BLaER1 (cell line): Measurements from ENCODE around the gene MKX.

Source experiments
- H3K27ac ChIP-seq: shearing (Covaris generic); formaldehyde crosslinking; 2 replicates; pipeline ENCODE4 v1.8.1; 2022
- H3K27me3 ChIP-seq: shearing (Covaris generic); formaldehyde crosslinking; 2 replicates; pipeline ENCODE4 v1.8.1; 2022
- H3K36me3 ChIP-seq: shearing (Covaris generic); formaldehyde crosslinking; 2 replicates; pipeline ENCODE4 v1.8.1; 2022
- H3K4me1 ChIP-seq: shearing (Covaris generic); formaldehyde crosslinking; 2 replicates; pipeline ENCODE4 v1.8.1; 2022
- H3K4me2 ChIP-seq: shearing (Covaris generic); formaldehyde crosslinking; 2 replicates; pipeline ENCODE4 v1.8.1; 2022
- H3K4me3 ChIP-seq: shearing (Covaris generic); formaldehyde crosslinking; 2 replicates; pipeline ENCODE4 v1.8.1; 2022
- H3K9ac ChIP-seq: shearing (Covaris generic); formaldehyde crosslinking; 2 replicates; pipeline ENCODE4 v1.8.1; 2022
- H3K9me3 ChIP-seq: shearing (Covaris generic); formaldehyde crosslinking; 2 replicates; pipeline ENCODE4 v1.8.1; 2022
- H4K20me1 ChIP-seq: shearing (Covaris generic); formaldehyde crosslinking; 2 replicates; pipeline ENCODE4 v1.8.1; 2022
- Cebpa-rat ChIP-seq: shearing (Covaris generic); IDR thresholded peaks from 2 replicates; pipeline ENCODE4 v1.8.1; 2022

Gene MKX

DNA sequence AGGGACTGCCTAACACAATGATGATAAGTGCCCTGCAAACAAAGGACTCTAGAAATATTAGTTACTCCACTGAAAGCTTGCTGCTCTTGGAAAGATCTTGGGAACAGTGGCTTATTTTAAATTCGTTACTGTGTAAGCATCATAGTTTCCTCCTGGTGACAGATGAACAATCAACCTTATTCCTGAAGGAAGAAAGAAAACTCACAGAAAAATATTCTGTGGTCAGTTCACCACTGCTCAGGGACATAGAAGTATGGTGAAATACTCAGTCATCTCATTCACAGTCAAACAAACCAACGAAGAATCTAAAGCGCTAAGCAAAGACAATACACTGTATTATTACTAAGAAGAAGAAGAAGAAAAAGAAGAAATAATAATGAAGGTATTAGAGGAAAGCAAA, 27.8 kb downstream of the MKX start:
- H3K4me3 ChIP-seq, result no peak overlapping the region
- H3K4me1 ChIP-seq, result peaks cover 95% of the 10 kb centered on the region
- no peak overlapping the region for H3K9ac ChIP-seq
- no peaks in the 10 kb centered on the region for H3K9me3 ChIP-seq
- H3K4me2 ChIP-seq, result peak overlapping the region; percentile 37
- H3K27me3 ChIP-seq, result no peaks in the 10 kb centered on the region
- no peaks in the 10 kb centered on the region for H4K20me1 ChIP-seq
- no peaks in the 10 kb centered on the region for H3K36me3 ChIP-seq
- TF ChIP-seq Cebpa-rat, result no peak
- peak overlapping the region; percentile 57; the same call in 1 of the 2 replicates for H3K27ac ChIP-seq

DNA sequence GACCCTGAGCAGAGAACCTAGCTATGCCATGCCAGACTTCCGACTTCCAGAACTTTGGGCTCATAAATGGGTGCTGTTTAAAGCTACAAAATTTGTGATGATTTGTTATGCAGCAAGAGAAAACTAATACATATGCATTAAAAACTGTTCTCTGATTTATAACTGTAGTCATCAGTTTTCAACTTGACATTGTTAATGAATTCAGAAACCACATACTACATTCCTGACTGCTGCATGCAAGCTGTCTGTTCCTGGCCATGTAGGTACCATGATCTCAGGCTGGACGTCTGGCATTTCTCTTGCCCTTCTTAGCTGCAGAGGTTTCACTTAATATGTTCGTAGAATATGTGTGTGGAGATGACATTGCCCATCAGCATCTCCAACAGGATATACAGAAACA, 28.4 kb downstream of the MKX start:
- no peak overlapping the region for H3K9ac ChIP-seq
- H3K27ac ChIP-seq, result peak overlapping the region; percentile 57; the same call in 1 of the 2 replicates
- no peaks in the 10 kb centered on the region for H3K9me3 ChIP-seq
- H3K4me2 ChIP-seq, result peak overlapping the region; percentile 37
- no peaks in the 10 kb centered on the region for H3K36me3 ChIP-seq
- TF ChIP-seq Cebpa-rat, result no peak
- H4K20me1 ChIP-seq, result no peaks in the 10 kb centered on the region
- H3K27me3 ChIP-seq, result no peaks in the 10 kb centered on the region
- no peak overlapping the region for H3K4me3 ChIP-seq
- H3K4me1 ChIP-seq, result peaks cover 89% of the 10 kb centered on the region

DNA sequence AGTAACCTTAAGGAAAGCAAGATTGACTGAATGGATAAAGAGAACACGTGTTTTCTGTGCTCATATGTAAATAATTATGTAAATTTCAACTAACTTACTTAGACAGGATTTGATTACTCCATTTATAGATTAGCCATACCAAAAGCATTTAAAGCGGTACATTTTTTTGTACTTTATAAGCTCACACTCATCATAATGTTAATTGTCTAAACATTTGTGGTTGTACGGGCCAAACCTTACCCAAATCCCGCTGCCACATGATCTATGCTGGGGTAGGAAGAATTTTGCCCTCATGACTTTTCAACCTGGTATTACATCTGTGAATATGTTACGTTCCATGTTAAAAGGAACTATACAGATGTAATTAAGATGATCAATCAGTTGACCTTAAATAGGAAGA, 29.1 kb downstream of the MKX start:
- H3K4me3 ChIP-seq, result no peak overlapping the region
- TF ChIP-seq Cebpa-rat, result no peak
- no peaks in the 10 kb centered on the region for H4K20me1 ChIP-seq
- H3K9me3 ChIP-seq, result no peaks in the 10 kb centered on the region
- peak overlapping the region; percentile 57; the same call in 1 of the 2 replicates for H3K27ac ChIP-seq
- no peaks in the 10 kb centered on the region for H3K27me3 ChIP-seq
- peak overlapping the region; percentile 37; the same call in 1 of the 2 replicates for H3K4me2 ChIP-seq
- H3K36me3 ChIP-seq, result no peaks in the 10 kb centered on the region
- H3K4me1 ChIP-seq, result peaks cover 82% of the 10 kb centered on the region
- no peak overlapping the region for H3K9ac ChIP-seq

DNA sequence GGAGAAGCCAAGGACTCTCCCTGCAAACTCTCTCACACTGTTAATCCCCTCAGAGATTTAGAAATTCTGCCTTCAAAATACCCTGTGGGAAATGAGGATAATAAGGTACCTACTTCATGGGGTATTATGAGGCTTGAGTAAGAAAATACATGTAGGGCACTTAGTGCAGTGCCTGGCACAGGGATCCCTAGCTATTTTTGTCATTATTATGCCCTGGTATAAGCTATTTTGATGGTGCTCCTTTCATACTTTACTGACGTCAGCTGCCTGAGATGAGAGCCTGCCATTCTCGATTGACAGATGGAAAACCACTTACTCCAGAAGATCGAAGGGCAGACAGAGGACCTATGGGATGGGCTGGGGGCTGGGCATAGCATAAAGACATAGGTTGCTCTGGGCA, 30.1 kb downstream of the MKX start:
- Histone ChIP-seq H3K27me3 (no peaks in the 10 kb centered on the region), H3K4me2 (peak overlapping the region; percentile 59), H3K27ac (peak overlapping the region; percentile 69), H4K20me1 (no peaks in the 10 kb centered on the region), H3K36me3 (no peaks in the 10 kb centered on the region), H3K4me3 (no peak overlapping the region), H3K9ac (peak overlapping the region; percentile 46; the same call in 1 of the 2 replicates), H3K4me1 (peaks cover 76% of the 10 kb centered on the region), H3K9me3 (no peaks in the 10 kb centered on the region)
- no peak for TF ChIP-seq Cebpa-rat

DNA sequence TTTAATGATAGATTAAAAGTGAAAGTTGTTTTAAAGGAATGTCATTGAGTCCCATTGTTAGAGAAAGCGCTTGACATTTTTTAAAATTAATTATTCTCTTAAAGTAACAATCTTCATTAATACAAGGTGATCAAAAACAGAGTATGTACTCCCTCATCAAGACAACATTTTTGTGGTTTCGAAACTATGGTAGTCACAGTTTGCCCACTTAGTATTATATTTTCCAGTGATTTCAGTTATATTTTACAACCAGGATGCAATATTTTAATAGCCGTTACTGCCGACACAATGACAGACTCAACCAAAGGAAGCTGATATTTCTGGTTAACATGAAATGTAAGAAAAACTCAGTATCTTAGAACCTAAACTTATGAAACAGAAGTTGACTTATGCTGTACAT, 31.3 kb downstream of the MKX start:
- peak overlapping the region; percentile 69 for H3K27ac ChIP-seq
- no peaks in the 10 kb centered on the region for H4K20me1 ChIP-seq
- H3K9me3 ChIP-seq, result no peaks in the 10 kb centered on the region
- H3K36me3 ChIP-seq, result no peaks in the 10 kb centered on the region
- no peak overlapping the region for H3K4me3 ChIP-seq
- peak overlapping the region; percentile 59 for H3K4me2 ChIP-seq
- TF ChIP-seq Cebpa-rat, result no peak
- H3K9ac ChIP-seq, result 0 out of 2 replicates have a peak overlapping the region, but pooled peaks have one; percentile 46
- no peaks in the 10 kb centered on the region for H3K27me3 ChIP-seq
- H3K4me1 ChIP-seq, result peaks cover 64% of the 10 kb centered on the region

DNA sequence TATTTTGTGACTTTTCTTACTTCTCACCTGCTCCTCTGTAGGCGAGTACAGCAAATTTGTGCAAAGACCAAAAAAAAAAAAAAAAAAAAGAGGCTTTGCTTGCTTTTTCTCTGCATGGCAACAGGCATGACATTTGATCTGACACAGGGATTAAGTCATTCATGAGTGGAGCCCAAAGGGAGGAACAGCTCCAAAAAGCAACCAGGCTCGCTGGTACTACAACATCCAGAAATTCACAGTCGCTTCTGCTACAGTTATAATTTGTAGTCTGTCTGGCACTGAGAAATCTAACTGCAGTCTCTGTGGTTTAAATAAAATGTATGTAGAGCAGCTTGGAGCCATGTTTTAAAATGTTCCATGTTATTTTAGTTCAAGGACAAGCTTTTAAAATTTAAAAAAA, 31.7 kb downstream of the MKX start:
- Histone ChIP-seq H3K27me3 (no peaks in the 10 kb centered on the region), H3K9me3 (no peaks in the 10 kb centered on the region), H4K20me1 (no peaks in the 10 kb centered on the region), H3K4me3 (no peak overlapping the region), H3K9ac (no peak overlapping the region), H3K36me3 (no peaks in the 10 kb centered on the region), H3K27ac (peak overlapping the region; percentile 69), H3K4me2 (peak overlapping the region; percentile 59), H3K4me1 (peaks cover 60% of the 10 kb centered on the region)
- TF ChIP-seq Cebpa-rat, result no peak

DNA sequence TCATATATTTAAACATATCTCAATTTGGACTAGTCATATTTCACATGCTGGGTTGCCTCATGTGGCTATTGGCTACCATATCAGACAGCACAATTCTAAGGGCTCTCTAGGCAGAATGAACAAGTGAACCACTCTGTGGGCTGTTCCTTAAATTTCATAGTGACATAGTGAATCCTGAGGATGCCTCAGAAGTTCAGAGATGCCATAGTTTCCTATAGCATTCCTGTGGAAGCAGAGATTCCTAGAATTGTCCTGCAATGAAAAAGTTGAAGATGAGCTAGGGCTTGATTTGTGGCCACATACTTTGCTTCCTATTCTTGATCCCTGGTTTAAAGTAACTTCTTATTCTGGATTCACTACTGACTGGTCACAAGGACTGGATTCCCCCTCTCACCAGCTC, 35.6 kb downstream of the MKX start:
- H3K36me3 ChIP-seq, result no peaks in the 10 kb centered on the region
- no peak overlapping the region for H3K27ac ChIP-seq
- H4K20me1 ChIP-seq, result no peaks in the 10 kb centered on the region
- H3K4me1 ChIP-seq, result peaks cover 21% of the 10 kb centered on the region
- H3K9me3 ChIP-seq, result no peaks in the 10 kb centered on the region
- no peaks in the 10 kb centered on the region for H3K27me3 ChIP-seq
- TF ChIP-seq Cebpa-rat, result no peak
- no peak overlapping the region for H3K4me2 ChIP-seq
- H3K9ac ChIP-seq, result no peak overlapping the region
- no peak overlapping the region for H3K4me3 ChIP-seq

DNA sequence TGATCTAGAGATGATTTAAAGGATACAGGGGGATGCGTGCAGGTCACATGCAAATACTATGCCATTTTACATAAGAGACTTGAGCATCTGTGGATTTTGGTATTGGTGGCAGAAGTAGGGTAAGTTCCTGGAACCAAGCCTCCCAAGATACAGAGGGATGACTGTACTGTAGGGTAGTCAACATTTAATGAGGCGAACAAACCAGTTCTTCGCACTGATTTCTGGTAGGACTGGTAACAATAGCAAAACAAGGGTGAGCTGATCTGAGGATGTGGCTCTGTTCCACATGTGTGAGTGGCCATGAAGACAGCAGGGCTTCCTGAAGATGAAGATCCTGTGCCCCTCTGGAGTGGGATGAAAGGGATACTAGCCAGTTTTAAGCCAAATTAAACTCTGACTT, 36.3 kb downstream of the MKX start:
- Histone ChIP-seq H3K4me1 (peaks cover 14% of the 10 kb centered on the region), H4K20me1 (no peaks in the 10 kb centered on the region), H3K4me2 (no peak overlapping the region), H3K27ac (no peak overlapping the region), H3K9me3 (no peaks in the 10 kb centered on the region), H3K4me3 (no peak overlapping the region), H3K36me3 (no peaks in the 10 kb centered on the region), H3K27me3 (no peaks in the 10 kb centered on the region), H3K9ac (no peak overlapping the region)
- no peak for TF ChIP-seq Cebpa-rat

DNA sequence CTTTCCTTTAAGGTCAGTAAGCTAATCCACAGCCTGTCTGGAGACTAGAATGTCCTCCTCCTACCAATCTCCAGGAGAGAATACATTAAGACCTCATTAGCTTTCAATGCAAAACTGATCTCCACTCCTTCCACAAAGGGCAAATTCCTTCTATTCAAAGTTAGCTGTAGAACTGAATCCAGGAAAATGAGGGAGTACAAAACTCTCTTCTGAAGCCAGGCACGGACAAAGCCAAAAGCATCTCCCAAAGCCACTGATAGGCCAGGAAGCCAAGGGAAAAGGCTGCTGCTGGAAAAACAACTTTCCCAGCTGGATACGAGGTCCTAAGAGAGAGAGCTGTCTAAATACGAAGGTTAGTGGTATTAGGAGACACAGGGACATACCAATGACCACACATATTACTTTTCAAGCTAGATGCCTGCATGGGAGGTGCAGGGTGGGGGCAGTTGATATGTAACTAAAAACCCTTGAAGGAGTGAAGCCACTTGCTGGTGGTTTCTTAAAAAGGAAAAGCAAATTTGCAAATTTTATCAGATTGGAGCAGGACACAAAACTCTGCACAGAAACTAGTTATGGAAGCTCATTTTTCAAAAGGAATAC, 43.6 kb downstream of the MKX start:
- no peaks in the 10 kb centered on the region for H3K9me3 ChIP-seq
- H3K4me2 ChIP-seq, result no peak overlapping the region
- no peaks in the 10 kb centered on the region for H3K36me3 ChIP-seq
- H3K9ac ChIP-seq, result no peak overlapping the region
- no peak overlapping the region for H3K4me3 ChIP-seq
- H3K27me3 ChIP-seq, result no peaks in the 10 kb centered on the region
- H4K20me1 ChIP-seq, result no peaks in the 10 kb centered on the region
- H3K4me1 ChIP-seq, result no peaks in the 10 kb centered on the region
- H3K27ac ChIP-seq, result no peak overlapping the region
- no peak for TF ChIP-seq Cebpa-rat

DNA sequence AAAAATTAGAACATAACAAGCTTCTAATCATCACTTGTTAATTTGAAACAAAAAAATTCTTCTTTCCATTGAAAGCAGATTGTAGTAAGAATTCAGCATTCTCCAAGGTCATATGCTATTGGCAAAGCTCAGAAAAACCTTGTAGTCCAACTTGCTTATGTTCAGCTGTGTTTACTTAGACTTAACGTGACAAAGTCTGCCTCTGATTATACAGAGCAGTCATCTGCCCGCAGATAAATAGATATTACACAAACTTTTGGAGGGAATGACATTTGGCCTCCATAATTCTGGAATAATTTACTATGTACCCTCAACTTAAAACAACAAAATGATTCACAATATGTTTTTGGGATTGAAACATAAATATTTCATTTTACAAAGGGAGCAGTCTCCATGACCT, 45.8 kb downstream of the MKX start:
- H3K27ac ChIP-seq, result no peak overlapping the region
- H3K27me3 ChIP-seq, result no peaks in the 10 kb centered on the region
- no peaks in the 10 kb centered on the region for H3K36me3 ChIP-seq
- H4K20me1 ChIP-seq, result no peaks in the 10 kb centered on the region
- H3K9me3 ChIP-seq, result no peaks in the 10 kb centered on the region
- H3K4me2 ChIP-seq, result no peak overlapping the region
- H3K4me1 ChIP-seq, result no peaks in the 10 kb centered on the region
- no peak overlapping the region for H3K9ac ChIP-seq
- H3K4me3 ChIP-seq, result no peak overlapping the region
- TF ChIP-seq Cebpa-rat, result no peak

DNA sequence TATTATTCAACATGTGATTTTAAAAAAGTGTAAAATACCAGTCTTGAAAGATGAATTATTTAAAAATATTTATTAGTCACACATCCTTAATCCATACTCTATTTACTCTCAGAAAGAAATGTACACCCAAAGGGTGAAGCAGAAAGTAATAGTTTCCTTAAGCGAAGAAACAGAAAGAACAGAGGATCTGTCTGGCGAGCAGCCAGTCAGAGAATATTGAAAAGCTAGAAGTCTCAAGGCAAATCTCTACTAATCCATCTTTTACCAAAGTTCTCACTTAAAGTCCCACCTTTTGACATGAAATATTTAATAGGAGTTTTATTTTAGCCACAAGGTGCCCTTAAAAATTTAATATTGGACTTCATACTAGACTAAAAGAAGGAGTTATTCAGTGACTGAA, 46.7 kb downstream of the MKX start:
- Histone ChIP-seq H3K4me3 (no peak overlapping the region), H3K4me1 (no peaks in the 10 kb centered on the region), H3K36me3 (no peaks in the 10 kb centered on the region), H4K20me1 (no peaks in the 10 kb centered on the region), H3K9ac (no peak overlapping the region), H3K27ac (no peak overlapping the region), H3K27me3 (no peaks in the 10 kb centered on the region), H3K9me3 (no peaks in the 10 kb centered on the region), H3K4me2 (no peak overlapping the region)
- no peak for TF ChIP-seq Cebpa-rat
